Measurements from ENCODE around the gene ASXL2. TPM values are rescaled to one million over a fixed set of nuclear protein-coding genes. Genes with fewer than 3 reads are reported as not detected.

Gene ASXL2
- total RNA-seq, 6 experiments from 2014 or later: 9.1 to 13.4 (median 12.0) TPM

DNA sequence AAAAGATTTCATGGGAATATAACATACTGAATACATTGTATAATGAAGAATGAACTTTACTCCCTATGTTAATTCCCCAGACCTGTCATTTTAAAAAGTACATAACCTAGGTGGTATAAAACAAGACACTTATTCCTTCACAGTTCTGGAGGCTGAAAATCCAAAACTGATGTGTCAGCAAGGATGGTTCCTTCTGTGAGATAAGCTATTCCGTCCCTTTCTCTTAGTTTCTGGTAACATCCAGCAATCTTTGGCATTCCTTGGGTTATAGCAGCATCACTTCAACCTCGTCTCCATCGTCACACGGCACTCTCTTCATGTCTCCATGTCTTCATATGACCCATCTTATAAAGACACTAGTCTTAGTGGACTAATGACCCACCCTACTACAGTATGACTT, 93.9 kb downstream of the ASXL2 start:
- TF ChIP-seq POLR2A (IDR thresholded peaks at IDR 0.05): no peak
- TF ChIP-seq, protein P1, sequence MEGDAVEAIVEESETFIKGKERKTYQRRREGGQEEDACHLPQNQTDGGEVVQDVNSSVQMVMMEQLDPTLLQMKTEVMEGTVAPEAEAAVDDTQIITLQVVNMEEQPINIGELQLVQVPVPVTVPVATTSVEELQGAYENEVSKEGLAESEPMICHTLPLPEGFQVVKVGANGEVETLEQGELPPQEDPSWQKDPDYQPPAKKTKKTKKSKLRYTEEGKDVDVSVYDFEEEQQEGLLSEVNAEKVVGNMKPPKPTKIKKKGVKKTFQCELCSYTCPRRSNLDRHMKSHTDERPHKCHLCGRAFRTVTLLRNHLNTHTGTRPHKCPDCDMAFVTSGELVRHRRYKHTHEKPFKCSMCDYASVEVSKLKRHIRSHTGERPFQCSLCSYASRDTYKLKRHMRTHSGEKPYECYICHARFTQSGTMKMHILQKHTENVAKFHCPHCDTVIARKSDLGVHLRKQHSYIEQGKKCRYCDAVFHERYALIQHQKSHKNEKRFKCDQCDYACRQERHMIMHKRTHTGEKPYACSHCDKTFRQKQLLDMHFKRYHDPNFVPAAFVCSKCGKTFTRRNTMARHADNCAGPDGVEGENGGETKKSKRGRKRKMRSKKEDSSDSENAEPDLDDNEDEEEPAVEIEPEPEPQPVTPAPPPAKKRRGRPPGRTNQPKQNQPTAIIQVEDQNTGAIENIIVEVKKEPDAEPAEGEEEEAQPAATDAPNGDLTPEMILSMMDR (IDR thresholded peaks at IDR 0.05): no peak
- H3K4me1 ChIP-seq: peaks cover 0 to 28% (median 9%) of the 10 kb centered on the region in 4 donors
- DNase-seq: no peak
- whole genome bisulfite sequencing (ENCODE audit: insufficient coverage, low coverage, low lambda C conversion rate, missing lambda C conversion rate): 95% methylated on average over 4 of the region's 4 CpGs
- H3K9me3 ChIP-seq: no peaks in the 10 kb centered on the region
- H3K27me3 ChIP-seq: no peaks in the 10 kb centered on the region
- no peak overlapping the region for H3K4me3 ChIP-seq
- H3K36me3 ChIP-seq: no peaks in the 10 kb centered on the region
- ATAC-seq: no peak
- no peak overlapping the region for H3K27ac ChIP-seq
- intact Hi-C loops (cut with DNase I): no loop called here

DNA sequence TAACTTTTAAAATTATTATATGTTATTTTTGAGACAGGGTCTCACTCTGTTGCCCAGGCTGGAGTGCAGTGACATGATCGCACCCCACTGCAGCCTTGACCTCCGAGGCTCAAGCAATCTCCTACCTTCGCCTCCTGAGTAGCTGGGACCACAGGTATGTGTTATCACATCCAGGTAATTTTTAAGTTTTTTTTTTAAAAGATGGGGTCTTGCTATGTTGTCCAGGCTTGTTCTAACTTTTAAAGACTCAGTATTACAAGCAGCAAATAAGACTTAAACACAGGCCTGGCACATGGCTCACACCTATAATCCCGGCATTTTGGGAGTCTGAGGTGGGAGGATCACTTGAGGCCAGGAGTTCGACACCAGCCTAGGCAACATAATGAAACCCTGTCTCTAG, 101.2 kb downstream of the ASXL2 start:
- Histone ChIP-seq H3K9me3 (no peaks in the 10 kb centered on the region), H3K27ac (no peak overlapping the region), H3K36me3 (no peaks in the 10 kb centered on the region), H3K4me1 (no peaks in the 10 kb centered on the region), H3K4me3 (no peak overlapping the region), H3K27me3 (no peaks in the 10 kb centered on the region)
- DNase-seq (no peak), ATAC-seq (no peak)
- intact Hi-C loops (cut with DNase I): no loop called here
- 100% methylated on average over 3 of the region's 5 CpGs for WGBS (ENCODE audit: insufficient coverage, low coverage, low lambda C conversion rate, missing lambda C conversion rate)
- no peak for TF ChIP-seq POLR2A (IDR thresholded peaks at IDR 0.05)
- TF ChIP-seq, protein P1 (IDR thresholded peaks at IDR 0.05): no peak

DNA sequence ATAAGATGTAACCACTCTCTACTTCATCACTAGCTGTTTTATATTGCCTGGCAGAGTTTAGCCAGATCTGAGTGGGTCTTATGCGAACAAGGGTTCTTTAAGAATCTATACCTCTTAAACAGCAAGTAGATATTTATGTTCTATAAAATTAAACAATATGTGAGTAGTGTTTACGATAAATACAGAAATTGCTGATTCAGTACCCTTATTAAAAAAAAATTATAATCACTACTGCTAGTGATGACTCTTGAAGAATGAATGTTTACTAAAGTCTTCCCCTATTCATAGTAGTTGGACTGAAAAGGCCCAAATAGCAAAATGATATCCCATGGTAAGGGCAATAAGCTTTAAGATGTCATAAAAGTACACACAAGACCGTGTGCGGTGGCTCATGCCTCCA, 106.2 kb downstream of the ASXL2 start:
- H3K9me3 ChIP-seq: no peaks in the 10 kb centered on the region
- TF ChIP-seq POLR2A (IDR thresholded peaks at IDR 0.05): no peak
- TF ChIP-seq, protein P1 (IDR thresholded peaks at IDR 0.05): no peak
- no peaks in the 10 kb centered on the region for H3K4me1 ChIP-seq
- H3K4me3 ChIP-seq: no peak overlapping the region
- WGBS (ENCODE audit: insufficient coverage, low coverage, low lambda C conversion rate, missing lambda C conversion rate): 96% methylated on average over 4 of the region's 4 CpGs
- H3K36me3 ChIP-seq: peaks cover 0 to 30% (median 4%) of the 10 kb centered on the region in 4 donors
- H3K27me3 ChIP-seq: no peaks in the 10 kb centered on the region
- ATAC-seq (no peak), DNase-seq (no peak)
- no peak overlapping the region for H3K27ac ChIP-seq
- intact Hi-C loops (cut with DNase I): no loop called here

DNA sequence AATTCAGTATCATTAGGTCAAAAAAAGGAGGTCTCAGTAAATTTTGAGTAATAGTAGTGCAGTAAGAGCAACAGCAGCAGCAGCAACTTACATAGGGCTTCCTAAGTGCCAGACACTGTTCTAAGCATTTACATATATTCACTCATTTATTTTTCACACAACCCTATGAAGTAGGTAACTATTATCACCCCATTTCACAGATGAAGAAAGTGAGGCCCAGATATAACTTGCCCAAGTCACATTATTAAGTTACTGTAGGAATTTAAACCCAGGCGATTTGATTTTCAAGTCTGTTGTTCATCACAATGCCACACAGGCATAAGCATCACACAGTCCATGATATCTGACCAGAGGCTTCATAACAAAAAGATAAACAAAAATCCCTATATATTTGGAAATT, 114.7 kb downstream of the ASXL2 start:
- Histone ChIP-seq H3K9me3 (no peaks in the 10 kb centered on the region), H3K27me3 (no peaks in the 10 kb centered on the region), H3K4me1 (no peaks in the 10 kb centered on the region), H3K4me3 (no peak overlapping the region), H3K27ac (no peak overlapping the region), H3K36me3 (peaks cover 0 to 29% (median 6%) of the 10 kb centered on the region in 4 donors)
- intact Hi-C loops (cut with DNase I): no loop called here
- DNase-seq (no peak), ATAC-seq (peak in 1 of 4 donors; percentile 12)
- WGBS (ENCODE audit: insufficient coverage, low coverage, low lambda C conversion rate, missing lambda C conversion rate): 94% methylated on average over 1 of the region's 1 CpG
- TF ChIP-seq, protein P1 (IDR thresholded peaks at IDR 0.05): no peak
- TF ChIP-seq POLR2A (IDR thresholded peaks at IDR 0.05): no peak

DNA sequence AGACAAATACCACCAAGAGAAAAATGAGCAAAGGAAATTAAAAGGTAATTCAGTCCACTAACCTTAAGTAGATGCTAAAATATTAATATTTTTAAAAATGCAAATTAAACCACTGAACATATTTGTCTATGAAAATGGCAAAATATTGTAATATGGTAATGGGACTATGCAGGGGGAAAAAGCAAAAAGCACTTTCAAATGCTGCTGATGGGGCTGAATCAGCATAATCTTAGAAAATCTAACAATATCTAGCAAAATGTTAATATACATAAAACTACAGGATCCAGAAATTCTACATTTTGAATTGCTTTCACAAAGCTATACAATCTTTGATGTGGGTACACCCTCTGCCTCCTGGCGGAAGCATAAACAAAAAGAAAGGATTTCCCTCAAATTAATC, 118.0 kb downstream of the ASXL2 start:
- Histone ChIP-seq H3K4me1 (peaks cover 0 to 7% (median 0%) of the 10 kb centered on the region in 4 donors), H3K27me3 (no peaks in the 10 kb centered on the region), H3K36me3 (peaks cover 0 to 15% (median 7%) of the 10 kb centered on the region in 4 donors), H3K9me3 (no peaks in the 10 kb centered on the region), H3K4me3 (no peak overlapping the region), H3K27ac (no peak overlapping the region)
- WGBS (ENCODE audit: insufficient coverage, low coverage, low lambda C conversion rate, missing lambda C conversion rate): 82% methylated on average over 1 of the region's 1 CpG
- TF ChIP-seq, protein P1 (IDR thresholded peaks at IDR 0.05): no peak
- TF ChIP-seq POLR2A (IDR thresholded peaks at IDR 0.05): no peak
- ATAC-seq (no peak), DNase-seq (no peak)
- intact Hi-C loops (cut with DNase I): no loop called here
